ENCODE data around the gene SFR1. TPM values are rescaled to one million over a fixed set of nuclear protein-coding genes. Genes with fewer than 3 reads are reported as not detected.

SFR1 gene
- total RNA-seq, 6 experiments from 2014 or later: 1.2 to 3.5 (median 1.7) TPM

- ATAC-seq: no peak
- no peaks in the 10 kb centered on the region for H3K36me3 ChIP-seq
- TF ChIP-seq POLR2A (IDR thresholded peaks at IDR 0.05) (no peak), CTCF (IDR thresholded peaks at IDR 0.05) (no peak)
Measured at GRCh38 chr10:104092749-104093148, 29.2 kb upstream of the SFR1 start.

GRCh38 chr10:104096692-104097091, 25.3 kb upstream of the SFR1 start:
- H3K27ac ChIP-seq: no peak overlapping the region
- ATAC-seq (peak; percentile 86 to 95 (median 94)), DNase-seq (peak in 1 of 3 donors; percentile 51)
- H3K4me1 ChIP-seq: peaks cover 0 to 15% (median 0%) of the 10 kb centered on the region in 4 donors
- no peaks in the 10 kb centered on the region for H3K27me3 ChIP-seq
- TF ChIP-seq POLR2A (IDR thresholded peaks at IDR 0.05) (no peak), CTCF (IDR thresholded peaks at IDR 0.05) (no peak)
- no peak overlapping the region for H3K4me3 ChIP-seq
- intact Hi-C loops (cut with DNase I): no loop called here
- 25% methylated on average over 2 of the region's 2 CpGs for WGBS (ENCODE audit: insufficient coverage, low coverage, low lambda C conversion rate, missing lambda C conversion rate)
- H3K9me3 ChIP-seq: no peaks in the 10 kb centered on the region
- H3K36me3 ChIP-seq: no peaks in the 10 kb centered on the region

More at GRCh38 chr10:104092749-104093148, 29.2 kb upstream of the SFR1 start:
- no peaks in the 10 kb centered on the region for H3K27me3 ChIP-seq
- H3K4me1 ChIP-seq: peaks cover 0 to 4% (median 0%) of the 10 kb centered on the region in 4 donors
- H3K4me3 ChIP-seq: no peak overlapping the region
- intact Hi-C loops (cut with DNase I): no loop called here
- no peaks in the 10 kb centered on the region for H3K9me3 ChIP-seq
- H3K27ac ChIP-seq: no peak overlapping the region
- no peak for DNase-seq

DNA sequence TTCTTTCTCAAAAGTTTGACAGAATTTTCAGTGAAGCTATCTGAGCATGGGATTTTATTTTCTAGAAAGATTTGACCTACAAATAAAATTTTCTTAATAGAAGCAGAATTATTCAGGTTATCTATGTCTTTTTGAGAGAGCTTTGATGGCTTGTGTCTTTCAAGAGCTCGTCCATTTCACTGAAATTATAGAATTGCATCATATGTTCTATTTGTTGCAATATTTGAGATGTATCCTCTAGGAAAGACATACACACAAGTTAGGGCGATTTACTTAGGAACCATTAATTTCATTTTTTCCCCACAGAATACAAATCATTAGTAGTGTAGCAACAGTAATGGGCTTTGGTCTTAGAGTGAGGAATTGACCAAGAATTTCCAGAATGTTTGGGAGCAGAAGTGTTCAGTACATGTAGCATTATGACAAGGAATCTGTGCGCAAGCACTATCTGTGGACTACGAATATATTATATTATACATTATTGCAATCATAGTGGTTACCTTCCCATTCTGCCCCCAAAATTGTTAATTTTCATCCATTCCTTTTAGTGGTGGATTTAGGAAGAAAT, 23.5 kb upstream of the SFR1 start:
- intact Hi-C loops (cut with DNase I): no loop called here
- H3K27ac ChIP-seq: no peak overlapping the region
- 77% methylated on average over 4 of the region's 4 CpGs for WGBS (ENCODE audit: insufficient coverage, low coverage, low lambda C conversion rate, missing lambda C conversion rate)
- ATAC-seq (no peak), DNase-seq (no peak)
- H3K4me1 ChIP-seq: peaks cover 0 to 15% (median 0%) of the 10 kb centered on the region in 4 donors
- TF ChIP-seq CTCF (IDR thresholded peaks at IDR 0.05) (no peak), POLR2A (IDR thresholded peaks at IDR 0.05) (no peak)
- H3K27me3 ChIP-seq: no peaks in the 10 kb centered on the region
- H3K9me3 ChIP-seq: no peaks in the 10 kb centered on the region
- H3K4me3 ChIP-seq: no peak overlapping the region
- no peaks in the 10 kb centered on the region for H3K36me3 ChIP-seq

GRCh38 chr10:104099269-104099668, 22.7 kb upstream of the SFR1 start:
- Histone ChIP-seq H3K27ac (no peak overlapping the region), H3K4me3 (no peak overlapping the region), H3K4me1 (peaks cover 0 to 15% (median 0%) of the 10 kb centered on the region in 4 donors), H3K36me3 (no peaks in the 10 kb centered on the region), H3K9me3 (no peaks in the 10 kb centered on the region), H3K27me3 (no peaks in the 10 kb centered on the region)
- WGBS (ENCODE audit: insufficient coverage, low coverage, low lambda C conversion rate, missing lambda C conversion rate): 34% methylated on average over 3 of the region's 3 CpGs
- DNase-seq (no peak), ATAC-seq (no peak)
- TF ChIP-seq CTCF (IDR thresholded peaks at IDR 0.05): no peak
- intact Hi-C loops (cut with DNase I): no loop called here

DNA sequence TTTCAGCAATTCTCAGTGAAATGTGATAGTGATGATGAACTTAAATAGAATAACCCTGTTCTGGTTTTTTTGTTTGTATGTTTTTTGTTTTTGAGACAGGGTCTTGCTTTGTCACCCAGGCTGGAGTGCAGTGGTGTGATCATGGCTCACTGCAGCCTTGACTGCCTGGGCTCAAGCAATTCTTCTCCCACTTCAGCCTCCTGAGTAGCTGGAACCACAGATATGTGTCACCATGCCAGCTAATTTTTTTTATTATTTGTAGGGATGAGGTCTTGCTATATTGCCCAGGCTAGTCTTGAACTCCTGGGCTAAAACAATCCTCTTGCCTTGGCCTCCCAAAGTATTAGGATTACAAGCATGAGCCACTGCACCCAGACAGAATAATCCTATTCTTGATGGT, 22.0 kb upstream of the SFR1 start:
- intact Hi-C loops (cut with DNase I): no loop called here
- Histone ChIP-seq H3K27ac (no peak overlapping the region), H3K4me3 (no peak overlapping the region), H3K4me1 (peaks cover 0 to 15% (median 0%) of the 10 kb centered on the region in 4 donors), H3K27me3 (no peaks in the 10 kb centered on the region), H3K36me3 (no peaks in the 10 kb centered on the region), H3K9me3 (no peaks in the 10 kb centered on the region)
- no peak for TF ChIP-seq CTCF (IDR thresholded peaks at IDR 0.05)
- ATAC-seq (no peak), DNase-seq (no peak)
